DMS79 (cell line): ENCODE data around the gene CNTRL.

ENCODE experiments used
- DNase-seq: peaks from one replicate; lab custom pipeline; 2025; lab: John Stamatoyannopoulos, UW

Gene CNTRL

DNA sequence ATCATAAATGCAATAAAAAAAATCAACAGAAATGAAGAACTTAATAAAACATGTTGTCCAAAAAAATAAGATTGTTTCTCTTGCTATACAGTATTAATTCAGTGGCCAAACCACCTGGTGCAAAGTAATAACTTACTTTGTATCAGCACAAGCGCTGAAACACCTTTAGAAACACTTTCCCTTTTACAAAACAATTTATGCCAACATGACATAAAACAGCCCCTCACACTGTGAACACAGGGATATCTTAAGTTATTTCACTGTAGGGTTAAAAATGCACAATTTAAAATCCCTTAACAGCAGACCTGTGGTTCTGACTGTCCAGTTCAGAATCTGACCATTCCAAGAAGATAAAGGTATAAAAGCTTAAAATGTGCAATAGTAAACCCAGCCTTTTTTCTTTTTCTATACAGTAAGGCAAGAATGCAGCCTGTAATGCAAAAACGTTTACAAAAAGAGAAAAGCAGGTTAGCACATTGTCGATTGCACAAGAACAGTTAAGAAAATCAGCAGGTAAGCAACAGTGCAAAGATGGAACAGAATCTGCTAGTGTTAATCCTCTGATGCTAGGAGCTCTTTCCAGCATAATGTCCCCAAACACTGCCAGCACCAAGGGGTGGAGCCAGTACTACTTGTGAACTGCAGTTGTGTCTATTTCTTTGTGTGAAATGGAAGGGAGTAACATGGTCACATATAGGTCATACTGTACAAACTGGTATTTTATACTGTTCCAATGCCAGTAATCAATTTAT, 105.4 kb downstream of the CNTRL start:
- no peak for DNase-seq

DNA sequence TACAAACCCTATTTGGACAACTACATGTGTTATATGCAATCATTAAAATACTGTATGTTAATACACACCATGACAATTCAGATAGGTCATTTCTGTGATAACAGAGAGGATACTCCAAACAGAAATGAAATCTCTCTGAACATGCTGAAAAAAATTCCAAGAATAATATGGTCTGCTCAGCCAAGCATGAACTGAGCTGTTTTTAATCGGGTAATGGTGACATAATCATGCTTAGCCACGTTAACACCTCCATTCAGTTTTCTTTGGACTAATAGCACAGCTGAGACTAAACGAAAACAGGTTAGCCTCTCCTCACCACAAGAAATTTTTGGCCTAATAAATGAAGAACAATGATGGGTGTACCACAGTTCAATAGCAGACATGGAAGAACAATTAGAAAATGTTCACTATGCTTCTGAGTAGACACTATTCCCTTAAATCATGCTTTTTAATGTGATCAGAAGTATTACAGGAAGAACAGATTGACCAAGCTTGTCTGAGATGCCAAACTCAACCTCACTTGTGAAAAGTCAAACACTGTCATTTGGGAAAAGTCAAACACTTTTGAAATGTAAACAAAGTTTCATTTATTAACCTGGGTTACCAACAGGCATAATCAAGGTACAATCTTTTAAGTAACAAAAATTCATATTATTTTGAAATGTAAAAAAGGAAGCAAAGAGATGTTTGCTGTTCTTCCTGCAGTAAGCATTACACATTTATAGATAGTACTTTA, 107.5 kb downstream of the CNTRL start:
- no peak for DNase-seq

DNA sequence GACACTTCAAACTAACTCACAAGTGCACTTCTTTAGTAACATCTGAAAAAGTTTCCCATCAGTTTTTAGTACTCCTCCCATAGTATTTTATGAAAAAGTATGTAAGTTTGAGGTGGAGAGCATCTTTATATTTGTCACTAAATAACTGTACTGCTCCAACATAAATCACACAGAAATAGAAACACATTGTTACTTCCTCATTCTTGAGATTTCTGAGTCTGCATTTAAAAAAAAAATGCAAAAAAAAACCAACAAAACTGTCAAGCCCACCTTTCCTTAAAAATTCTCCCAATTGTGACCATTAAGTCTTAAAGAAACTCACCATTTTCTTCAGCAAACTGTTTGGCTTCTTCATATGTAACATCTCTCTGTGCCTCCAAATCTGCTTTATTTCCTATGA, 108.2 kb downstream of the CNTRL start:
- DNase-seq = no peak

DNA sequence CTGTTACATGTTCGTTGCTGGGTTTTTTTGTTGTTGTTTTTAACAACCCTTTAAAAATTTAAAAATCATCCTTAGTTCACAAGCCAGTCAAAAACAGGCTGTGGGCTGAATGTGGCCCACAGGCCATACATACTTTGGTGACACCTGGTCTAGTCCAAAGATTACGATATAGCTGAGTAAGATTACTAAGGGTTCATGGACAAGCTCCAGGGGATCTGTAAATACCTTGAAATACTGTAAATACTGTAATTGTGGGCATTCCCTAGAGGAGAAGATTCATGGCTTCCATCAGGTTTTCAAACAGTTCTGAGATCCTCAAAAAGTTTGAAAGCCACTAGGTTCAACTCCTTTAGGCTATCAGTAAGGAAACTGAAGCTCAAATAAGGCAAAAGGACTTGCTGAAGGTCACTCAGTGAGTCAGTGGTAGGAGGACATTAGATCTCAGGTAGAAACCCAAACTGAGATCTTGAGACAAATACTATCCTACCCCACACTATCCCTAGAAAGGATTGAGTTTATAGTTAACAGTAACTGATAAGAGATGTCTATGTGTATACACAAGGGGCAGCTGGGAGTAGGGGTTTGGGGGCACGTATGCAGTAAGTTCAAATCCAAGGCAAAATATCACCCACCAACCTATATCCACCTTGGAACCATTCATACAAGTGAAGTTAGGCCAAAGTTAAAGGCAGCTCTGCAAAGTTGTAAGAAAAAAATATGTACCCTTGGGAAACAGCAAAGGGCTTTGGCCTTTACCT, 109.1 kb downstream of the CNTRL start:
- no peak for DNase-seq

DNA sequence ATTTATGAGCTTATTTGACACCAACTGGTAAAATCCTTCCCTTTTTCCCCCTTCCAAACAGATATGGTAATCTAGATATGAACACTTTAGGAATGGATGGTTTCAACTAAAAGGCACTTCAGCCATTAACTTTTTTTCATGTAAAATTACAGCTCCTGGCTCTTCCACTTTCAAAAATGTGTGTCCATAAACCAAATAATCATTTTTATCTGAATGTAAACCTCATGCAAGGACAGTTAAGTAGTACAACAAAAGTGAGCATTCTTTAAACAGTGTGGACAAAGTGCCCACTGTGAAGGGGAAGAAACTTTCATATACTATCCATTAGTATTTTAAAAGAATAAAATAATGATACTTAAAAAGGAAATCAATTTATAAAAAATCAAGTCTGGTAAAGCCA, 109.7 kb downstream of the CNTRL start:
- no peak for DNase-seq

DNA sequence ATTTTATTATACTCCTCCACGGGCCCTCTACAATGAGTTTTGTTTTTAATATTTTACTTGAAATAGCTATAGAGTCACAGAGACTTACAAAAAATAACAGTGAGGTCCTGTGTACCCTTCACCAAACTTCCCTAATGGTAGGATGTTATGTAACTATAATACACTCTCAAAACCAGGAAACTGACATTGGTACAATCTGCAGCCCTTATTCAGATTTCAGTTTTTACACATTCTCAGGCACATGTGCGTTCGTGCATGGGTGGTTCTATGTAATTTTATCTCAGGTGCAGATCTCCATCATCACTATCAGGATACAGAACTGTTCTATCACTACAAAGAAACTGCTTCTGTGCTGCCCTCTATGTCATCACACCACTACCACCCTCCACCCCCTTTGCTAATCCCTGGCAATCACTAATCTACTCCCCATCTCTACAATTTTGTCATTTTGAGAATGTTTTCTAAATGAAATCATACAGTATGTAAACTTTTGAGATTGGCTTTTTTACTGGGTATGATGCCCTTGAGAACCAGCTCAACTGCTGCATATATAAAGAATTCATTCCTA, 110.5 kb downstream of the CNTRL start:
- DNase-seq = no peak

DNA sequence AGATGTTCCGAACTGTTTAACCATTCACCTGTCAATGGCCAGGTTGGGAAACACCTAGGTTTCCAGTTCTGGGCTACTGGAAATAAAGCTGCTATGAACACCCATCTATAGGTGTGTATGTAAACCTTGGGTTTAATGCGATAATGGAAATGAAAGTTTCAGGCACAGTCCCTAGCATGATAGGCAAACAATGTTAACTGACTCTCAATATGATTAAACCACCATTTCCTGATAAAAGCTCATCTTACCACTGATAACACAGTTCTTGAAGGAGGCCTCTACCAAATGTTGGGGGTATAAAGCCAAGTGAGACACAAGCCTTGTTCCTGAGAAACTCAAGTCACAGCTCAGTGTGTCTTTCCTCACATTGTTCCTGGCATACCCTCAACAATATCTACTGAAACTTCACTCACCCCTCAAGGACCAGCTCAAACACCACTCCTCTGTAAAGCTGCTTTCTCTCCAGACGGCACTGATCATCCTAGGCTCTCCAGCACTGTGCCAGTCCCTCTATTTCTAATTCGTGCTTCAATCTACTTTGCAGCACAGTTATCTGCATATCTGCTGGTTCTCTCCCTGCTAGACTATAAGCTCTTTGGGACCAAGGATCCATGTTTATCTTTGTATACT, 111.1 kb downstream of the CNTRL start:
- DNase-seq = no peak

DNA sequence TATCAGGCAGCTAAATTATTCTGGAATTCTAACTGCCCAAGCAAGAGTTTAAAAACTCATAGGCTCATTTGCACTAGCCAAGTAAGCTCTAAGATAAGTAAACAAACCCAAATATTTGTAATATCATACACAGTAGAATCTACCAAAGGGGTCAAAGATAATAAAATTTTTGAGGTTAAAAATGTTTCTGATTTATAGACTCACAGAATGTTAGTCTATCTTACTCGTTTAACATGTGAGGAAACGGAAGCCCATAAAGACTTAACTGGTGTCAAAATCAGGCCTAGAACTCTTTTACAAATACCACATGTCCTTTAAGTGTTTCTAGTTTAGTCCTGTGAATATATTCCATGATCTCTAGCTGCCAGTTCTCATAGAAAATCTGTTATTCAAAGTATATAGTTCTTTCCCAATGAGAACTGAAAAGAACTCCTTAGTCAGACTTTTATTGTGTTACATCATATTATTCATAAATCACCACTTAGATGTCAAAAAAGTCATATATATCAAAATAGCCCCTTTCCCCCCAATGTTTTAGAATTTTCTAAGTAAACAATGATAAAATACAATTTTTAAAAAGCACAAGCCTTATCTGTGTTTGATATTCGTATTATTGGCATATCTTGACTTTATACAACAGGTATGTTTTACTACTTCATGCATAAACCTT, 113.0 kb downstream of the CNTRL start:
- no peak for DNase-seq

DNA sequence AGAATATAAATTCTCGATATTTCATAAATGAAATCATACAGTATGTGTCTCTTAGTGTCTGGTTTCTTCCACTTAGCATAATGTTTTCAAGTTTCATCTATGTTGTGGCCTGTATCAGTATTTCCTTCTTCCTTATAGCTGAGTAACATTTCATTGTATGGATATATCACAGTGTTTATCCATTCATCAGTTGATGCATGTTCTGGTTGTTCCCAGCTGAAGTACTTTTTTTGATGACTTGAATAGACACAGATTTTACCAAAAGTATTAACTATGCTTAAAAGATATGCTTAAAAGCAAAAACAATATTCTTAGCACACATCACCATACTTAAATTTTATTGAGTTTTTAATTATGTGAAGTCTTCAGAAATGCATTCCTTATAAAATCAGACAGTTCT, 114.3 kb downstream of the CNTRL start:
- no peak for DNase-seq

DNA sequence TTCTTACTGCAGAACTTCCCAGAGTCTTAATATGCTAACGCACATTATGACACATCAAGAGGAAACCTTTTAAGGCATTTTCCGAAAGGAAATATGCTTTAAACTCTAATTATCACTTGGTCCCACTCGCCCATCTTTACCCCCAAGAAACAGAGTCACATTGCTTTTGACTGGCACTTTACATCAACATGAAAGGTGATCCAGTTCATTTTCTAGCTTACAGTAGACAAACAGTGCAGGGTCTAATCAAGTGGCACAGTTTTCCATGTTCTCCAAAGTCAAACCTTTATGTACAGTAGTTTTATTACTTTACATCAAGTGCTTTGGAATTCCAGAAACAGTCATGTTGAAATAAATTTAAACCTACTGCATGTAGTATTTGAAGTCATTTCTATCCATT, 114.9 kb downstream of the CNTRL start:
- no peak for DNase-seq

DNA sequence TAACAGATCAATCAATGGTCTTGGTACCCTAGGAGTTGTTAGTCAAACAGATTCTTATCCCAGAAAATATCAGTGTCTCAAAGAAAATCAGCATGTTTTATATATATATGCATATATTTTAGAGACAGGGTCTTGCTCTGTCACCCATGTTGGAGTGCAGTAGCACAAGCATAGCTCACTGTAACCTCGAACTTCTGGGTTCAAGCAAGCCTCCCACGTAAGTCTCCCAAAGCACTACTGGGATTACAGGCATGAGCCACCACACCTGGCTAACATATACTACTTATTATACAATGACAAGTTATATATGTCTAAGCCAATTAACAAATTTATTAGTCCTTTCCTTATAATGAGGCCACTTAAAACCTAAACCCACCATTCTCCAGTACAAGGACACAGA, 116.5 kb downstream of the CNTRL start:
- DNase-seq = no peak

DNA sequence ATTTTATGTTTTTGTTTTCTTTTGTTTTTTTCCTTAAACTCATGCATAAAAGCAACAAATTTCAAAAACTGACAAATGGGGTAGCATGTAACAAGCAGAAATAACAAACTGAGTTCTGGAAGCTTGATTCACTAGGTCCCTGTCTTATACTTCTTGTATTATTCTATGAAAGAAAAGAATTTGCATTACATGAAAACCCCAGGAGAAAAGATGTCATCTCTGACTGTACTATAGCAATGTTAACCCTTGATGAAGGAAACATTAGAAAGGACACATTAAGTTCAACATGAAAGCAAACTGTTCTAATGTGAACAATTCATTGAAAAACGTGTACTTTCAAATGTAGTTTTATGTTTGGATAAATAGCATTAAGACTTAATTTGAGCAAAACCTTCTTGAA, 117.8 kb downstream of the CNTRL start:
- no peak for DNase-seq

DNA sequence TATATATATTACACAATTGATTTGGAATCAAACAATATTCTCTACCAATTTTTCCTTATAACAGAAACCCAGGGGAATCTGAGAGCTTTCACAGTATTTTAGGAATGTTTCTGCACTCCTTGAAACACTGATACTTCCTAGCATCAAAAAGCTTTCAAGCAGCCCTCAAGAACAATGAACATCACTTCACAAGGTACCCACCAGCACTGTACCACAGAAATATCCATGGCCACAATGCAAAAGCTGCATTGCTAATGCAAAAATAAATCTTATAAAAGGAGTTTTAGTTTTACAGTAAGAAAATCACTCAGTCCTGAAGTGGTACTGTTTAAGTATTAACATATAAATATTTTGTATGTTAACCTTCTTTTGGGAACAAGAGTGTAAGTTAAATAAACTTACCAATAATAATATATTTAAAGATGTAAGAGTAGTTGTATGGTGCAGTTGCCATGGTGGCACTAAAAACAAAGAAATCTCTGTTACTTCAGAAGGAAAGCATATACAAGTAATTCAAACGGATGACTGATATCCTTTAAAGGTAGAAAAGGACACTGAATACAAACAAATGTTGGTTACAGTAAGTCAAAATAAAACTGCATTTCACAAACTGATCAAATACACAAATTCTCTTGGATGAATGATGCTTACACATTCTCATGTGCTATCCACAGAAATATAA, 118.3 kb downstream of the CNTRL start:
- DNase-seq = no peak

DNA sequence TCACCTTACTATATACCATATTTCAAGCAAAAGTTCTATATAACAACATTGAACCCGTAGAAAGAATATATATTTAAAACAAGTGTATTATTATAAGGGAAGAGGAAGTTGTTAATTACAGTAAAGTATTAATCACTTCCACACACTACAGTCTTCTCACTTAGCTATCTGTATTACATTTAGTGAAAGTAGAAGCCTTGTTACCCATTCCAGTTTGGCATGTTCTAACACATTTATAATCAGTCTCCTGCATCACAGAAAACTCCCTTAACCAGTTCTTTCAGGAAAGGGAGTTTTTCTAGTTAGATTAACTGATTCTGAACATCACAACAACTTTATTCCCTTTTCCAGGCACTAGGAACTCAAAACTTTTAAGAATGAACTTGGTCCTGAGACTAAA, 120.0 kb downstream of the CNTRL start:
- no peak for DNase-seq

DNA sequence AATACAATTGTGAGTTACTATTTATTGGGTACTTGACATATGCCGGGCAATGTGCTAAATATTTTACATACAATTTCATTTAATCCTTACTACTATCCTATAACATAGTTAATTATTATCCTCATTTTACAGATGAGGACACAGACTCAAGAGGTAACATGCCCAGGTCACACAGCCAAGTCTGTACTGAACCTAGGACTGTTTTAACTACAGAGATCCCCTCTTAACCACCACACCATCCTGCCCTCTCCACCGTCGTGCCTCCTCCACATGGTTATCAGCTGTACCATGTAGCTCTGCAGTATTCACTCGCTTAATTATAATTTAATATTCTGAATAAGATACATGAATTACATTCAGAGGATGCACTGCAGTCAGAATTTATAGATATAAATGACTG, 121.6 kb downstream of the CNTRL start:
- no peak for DNase-seq

DNA sequence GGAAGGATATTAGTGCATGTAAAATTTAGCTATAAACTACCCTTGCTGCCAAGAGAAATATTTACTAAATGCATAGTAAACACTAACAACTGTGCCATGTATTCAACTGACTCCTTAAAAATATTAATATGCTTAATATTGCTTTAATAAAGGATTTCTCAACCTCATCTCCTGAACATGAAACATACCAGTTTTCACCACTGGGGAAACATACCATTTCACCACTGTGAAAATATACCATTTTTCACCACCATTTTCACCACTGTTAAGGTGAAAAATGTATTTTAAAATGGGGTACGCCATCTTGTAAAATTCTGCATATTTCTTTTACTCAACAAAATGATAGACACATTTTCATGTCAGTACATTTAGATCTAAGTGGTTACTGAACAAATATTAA, 122.4 kb downstream of the CNTRL start:
- no peak for DNase-seq

DNA sequence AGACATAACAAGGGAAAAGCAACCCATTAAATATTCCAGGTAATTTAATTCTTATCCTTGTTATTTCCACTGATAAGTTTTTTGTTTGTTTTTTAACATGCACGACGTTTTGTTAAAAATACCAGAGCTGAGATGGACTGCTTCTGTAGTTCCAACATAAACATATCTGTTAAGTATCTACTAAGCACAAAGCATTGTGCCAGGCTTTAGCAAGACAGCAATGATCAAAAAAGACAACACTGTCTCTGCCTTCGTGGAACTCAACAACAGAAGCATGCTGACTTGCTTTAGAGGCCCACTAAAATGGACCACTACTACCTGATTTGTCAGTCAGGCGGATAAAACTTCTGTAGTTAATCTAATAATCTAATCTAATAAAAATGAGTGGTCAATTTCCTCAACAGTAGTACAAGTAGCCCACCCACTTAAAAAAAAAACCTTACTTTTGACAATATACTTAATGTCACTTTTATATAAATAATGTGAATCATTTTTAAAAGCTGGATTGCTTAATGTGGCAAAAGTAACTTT, 123.8 kb downstream of the CNTRL start:
- no peak for DNase-seq

DNA sequence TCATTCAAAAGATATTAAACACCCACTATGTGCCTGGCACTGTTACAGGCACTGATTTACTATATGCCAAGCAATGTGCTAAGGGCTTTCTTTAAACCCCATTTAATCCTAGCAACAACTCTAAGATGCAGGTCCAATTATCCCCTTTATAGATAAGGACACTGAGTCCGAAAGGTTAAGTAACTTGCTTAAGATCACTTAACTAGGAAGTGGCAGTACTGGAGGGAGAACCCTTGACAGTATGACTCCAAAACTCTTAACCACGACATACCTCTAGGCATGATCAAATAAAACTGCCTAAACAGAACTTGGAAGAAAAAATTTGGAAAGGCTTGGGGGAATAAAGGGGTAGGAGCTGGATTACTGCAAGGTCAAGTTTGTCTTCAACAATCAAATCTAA, 125.2 kb downstream of the CNTRL start:
- DNase-seq = no peak

DNA sequence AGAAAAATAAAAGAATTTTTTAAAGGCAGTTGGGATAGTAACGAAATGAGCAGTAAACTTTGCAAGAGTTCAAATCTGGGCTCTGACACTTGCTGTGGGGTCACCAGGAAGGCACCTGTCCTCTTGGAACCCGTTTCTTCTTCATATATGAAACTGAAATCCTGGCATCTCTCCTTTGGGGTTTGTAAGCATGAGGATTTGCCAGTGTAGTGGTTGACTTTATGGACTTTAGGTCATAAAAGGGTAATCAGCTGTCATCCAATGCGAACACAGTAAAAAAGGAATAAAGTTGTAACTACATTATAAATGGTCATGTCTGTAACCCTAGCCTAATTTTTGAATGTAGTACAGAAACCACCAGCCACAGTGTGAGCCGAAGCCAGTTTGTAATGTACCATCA, 125.6 kb downstream of the CNTRL start:
- DNase-seq = no peak

DNA sequence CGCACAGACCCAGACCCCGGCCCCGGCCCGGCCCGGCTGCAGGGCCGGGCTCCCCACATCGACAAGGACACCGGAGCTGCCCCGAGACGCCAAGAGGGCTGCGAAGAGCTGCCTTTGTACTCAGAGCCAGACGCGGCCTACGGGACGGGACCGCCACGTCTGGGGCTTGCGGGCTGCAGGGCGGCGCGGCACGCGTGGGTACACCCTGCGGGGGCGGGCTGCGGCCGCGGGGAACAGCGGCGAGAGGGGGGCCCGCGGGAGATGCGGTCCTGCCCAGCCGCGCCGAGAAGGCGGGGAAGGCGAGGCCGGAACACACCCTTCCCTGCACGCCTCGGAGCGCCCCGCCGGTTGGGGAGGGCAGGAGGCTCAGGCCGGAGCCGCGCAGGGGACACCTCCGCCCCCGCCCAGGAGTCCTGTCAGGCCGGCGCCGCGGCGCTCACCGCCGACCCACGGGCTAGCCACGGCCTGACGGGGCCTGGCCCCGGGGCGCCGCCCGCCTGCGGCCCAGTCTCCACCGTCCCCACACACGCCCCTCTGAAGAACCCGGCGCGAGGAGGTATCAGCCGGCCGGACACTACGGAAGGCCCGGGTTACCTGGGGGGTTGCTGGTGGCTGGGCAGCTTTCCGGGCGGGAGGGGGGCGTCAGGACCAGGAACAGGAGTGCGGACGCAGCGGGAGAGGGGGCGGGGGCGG, 126.4 kb downstream of the CNTRL start:
- no peak for DNase-seq
